Brain pericyte (primary cell): ENCODE data around the gene CPT1C.
A peak's percentile ranks its signal among the peaks of the same experiment; 100 is the strongest.

Source experiments
- DNase-seq: peaks from one replicate; pipeline ENCODE4 v3.0.0-alpha.2; 2012; ENCODE audit warnings: low read depth, low spot score

CPT1C gene

GRCh38 chr19:49660338-49660961 is 30.5 kb upstream of the CPT1C start:
- DNase-seq = no peak

GRCh38 chr19:49662011-49662410 is 28.9 kb upstream of the CPT1C start:
- no peak for DNase-seq

GRCh38 chr19:49663224-49663623 is 27.7 kb upstream of the CPT1C start:
- DNase-seq = no peak

GRCh38 chr19:49664171-49665035 is 26.5 kb upstream of the CPT1C start:
- no peak for DNase-seq

GRCh38 chr19:49665036-49665350 is 25.9 kb upstream of the CPT1C start:
- no peak for DNase-seq

GRCh38 chr19:49665351-49666119 is 25.4 kb upstream of the CPT1C start, which contains the start of the genes BCL2L12 and IRF3:
Gene BCL2L12, plus strand, starts transcription at chr19:49665933. Its CDS starts 760 bp downstream, at chr19:49666693.
Gene IRF3, minus strand, starts transcription at chr19:49665857. Its CDS starts 1,019 bp downstream, at chr19:49664838.
- peak; percentile 82 for DNase-seq

- no peak for DNase-seq
Measured at GRCh38 chr19:49666120-49666444, 24.8 kb upstream of the CPT1C start.

GRCh38 chr19:49667473-49667872 is 23.4 kb upstream of the CPT1C start:
- no peak for DNase-seq

GRCh38 chr19:49669516-49669915 is 21.4 kb upstream of the CPT1C start:
- no peak for DNase-seq

GRCh38 chr19:49672131-49672919 is 18.6 kb upstream of the CPT1C start:
- DNase-seq = no peak

- DNase-seq = no peak
Measured at GRCh38 chr19:49676136-49676783, 14.7 kb upstream of the CPT1C start.

- peak; percentile 100 for DNase-seq
Measured at GRCh38 chr19:49676784-49677230, 14.1 kb upstream of the CPT1C start.

GRCh38 chr19:49677231-49677900 is 13.6 kb upstream of the CPT1C start, which contains the start of gene PRMT1:
Gene PRMT1, plus strand, starts transcription at chr19:49677271. Its CDS starts 10 bp downstream, at chr19:49677281.
- DNase-seq = no peak

GRCh38 chr19:49677901-49678674 is 12.8 kb upstream of the CPT1C start:
- no peak for DNase-seq

GRCh38 chr19:49678985-49679770 is 11.7 kb upstream of the CPT1C start:
- no peak for DNase-seq

GRCh38 chr19:49679771-49680413 is 11.0 kb upstream of the CPT1C start:
- DNase-seq = no peak

GRCh38 chr19:49680421-49681351 is 10.2 kb upstream of the CPT1C start:
- DNase-seq = peak; percentile 77
